NT2/D1 (cell line): ENCODE results near the gene BCL2A1.

Experiments
- DNase-seq: peaks from one replicate; pipeline ENCODE4 v3.0.0-alpha.2; 2011; ENCODE audit warnings: low read depth, low spot score
- H3K27me3 ChIP-seq: 2 replicates; pipeline ENCODE4 v1.6.0; 2011; ENCODE audit warnings: mild to moderate bottlenecking; ENCODE audit not compliant: insufficient read length, insufficient read depth
- H3K36me3 ChIP-seq: 2 replicates; pipeline ENCODE4 v1.6.1; 2011; ENCODE audit warnings: mild to moderate bottlenecking, low read length, mixed read lengths; ENCODE audit not compliant: insufficient read depth, insufficient read length
- H3K4me1 ChIP-seq: 2 replicates; pipeline ENCODE4 v1.5.1; 2011; ENCODE audit not compliant: insufficient read depth, insufficient read length
- H3K4me3 ChIP-seq: 2 replicates; pipeline ENCODE4 v1.5.1; 2011; ENCODE audit warnings: low read depth; ENCODE audit not compliant: insufficient read length
- H3K9ac ChIP-seq: 2 replicates; pipeline ENCODE4 v1.6.0; 2011; ENCODE audit warnings: low read depth; ENCODE audit not compliant: insufficient read length
- H3K9me3 ChIP-seq: 2 replicates; pipeline ENCODE4 v1.5.1; 2011; ENCODE audit warnings: mild to moderate bottlenecking, low read length; ENCODE audit not compliant: insufficient read depth
- SUZ12 ChIP-seq: IDR thresholded peaks from 2 replicates; pipeline ENCODE4 v1.6.1; 2011; ENCODE audit not compliant: insufficient read length, insufficient read depth; ENCODE audit errors: extremely low read depth
- YY1 ChIP-seq: IDR thresholded peaks from 2 replicates; pipeline ENCODE4 v1.6.1; 2011; ENCODE audit not compliant: insufficient read length, insufficient read depth
- ZNF274 ChIP-seq: IDR thresholded peaks from 2 replicates; pipeline ENCODE4 v1.6.1; 2011; ENCODE audit warnings: mild to moderate bottlenecking, low read depth, low read length

The BCL2A1 gene

GRCh38 chr15:79988448-79989117, 17.6 kb upstream of the BCL2A1 start:
- Histone ChIP-seq H3K4me3 (no peak overlapping the region), H3K4me1 (no peaks in the 10 kb centered on the region), H3K9me3 (no peaks in the 10 kb centered on the region), H3K36me3 (no peaks in the 10 kb centered on the region), H3K9ac (no peak overlapping the region), H3K27me3 (no peaks in the 10 kb centered on the region)
- no peak for DNase-seq
- TF ChIP-seq SUZ12 (no peak), YY1 (no peak), ZNF274 (no peak)

DNA sequence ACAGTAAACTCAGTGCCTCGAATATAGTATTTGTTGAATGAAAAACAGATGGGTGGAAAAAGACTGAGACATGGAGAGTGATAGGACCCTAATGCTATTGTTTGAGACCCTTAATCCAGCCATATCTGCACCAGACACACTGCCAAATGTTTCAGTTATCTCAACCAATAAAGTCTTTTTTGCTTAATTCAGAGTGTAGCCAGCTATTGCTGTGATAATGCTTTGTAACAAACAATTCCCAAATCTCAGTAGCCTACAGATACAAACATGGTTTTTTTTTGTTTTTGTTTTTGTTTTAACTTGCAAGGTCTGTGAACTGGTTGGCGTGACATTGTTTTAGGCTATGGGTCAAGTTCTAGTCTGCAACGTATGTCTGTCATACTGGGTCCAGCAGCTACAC, 17.0 kb upstream of the BCL2A1 start:
- Histone ChIP-seq H3K4me1 (no peaks in the 10 kb centered on the region), H3K9ac (no peak overlapping the region), H3K36me3 (no peaks in the 10 kb centered on the region), H3K9me3 (no peaks in the 10 kb centered on the region), H3K27me3 (no peaks in the 10 kb centered on the region), H3K4me3 (no peak overlapping the region)
- DNase-seq: no peak
- TF ChIP-seq SUZ12 (no peak), ZNF274 (no peak), YY1 (no peak)

- Histone ChIP-seq H3K4me3 (no peak overlapping the region), H3K36me3 (no peaks in the 10 kb centered on the region), H3K4me1 (no peaks in the 10 kb centered on the region), H3K9me3 (no peaks in the 10 kb centered on the region), H3K9ac (no peak overlapping the region), H3K27me3 (no peaks in the 10 kb centered on the region)
- no peak for DNase-seq
- TF ChIP-seq YY1 (no peak), ZNF274 (no peak), SUZ12 (no peak)
These were observed 16.6 kb upstream of the BCL2A1 start for GRCh38 chr15:79987569-79987955.

- DNase-seq: no peak
- Histone ChIP-seq H3K9ac (no peak overlapping the region), H3K4me1 (peaks cover 4% of the 10 kb centered on the region), H3K9me3 (no peaks in the 10 kb centered on the region), H3K4me3 (no peak overlapping the region), H3K36me3 (no peaks in the 10 kb centered on the region), H3K27me3 (no peaks in the 10 kb centered on the region)
- TF ChIP-seq SUZ12: no peak
- no peak for TF ChIP-seq ZNF274
- TF ChIP-seq YY1: no peak
These were observed 10.9 kb upstream of the BCL2A1 start for GRCh38 chr15:79981831-79982455.

- peaks cover 4% of the 10 kb centered on the region for H3K4me1 ChIP-seq
These were observed 7.9 kb upstream of the BCL2A1 start for GRCh38 chr15:79978655-79979514.

GRCh38 chr15:79978260-79978654, 7.3 kb upstream of the BCL2A1 start:
- H3K4me3 ChIP-seq: no peak overlapping the region
- H3K9ac ChIP-seq: no peak overlapping the region
- no peaks in the 10 kb centered on the region for H3K27me3 ChIP-seq
- DNase-seq: no peak
- H3K36me3 ChIP-seq: no peaks in the 10 kb centered on the region
- TF ChIP-seq YY1 (no peak), SUZ12 (no peak), ZNF274 (no peak)
- peaks cover 4% of the 10 kb centered on the region for H3K4me1 ChIP-seq
- no peaks in the 10 kb centered on the region for H3K9me3 ChIP-seq

More at GRCh38 chr15:79978655-79979514, 7.9 kb upstream of the BCL2A1 start:
- H3K36me3 ChIP-seq: no peaks in the 10 kb centered on the region
- no peak overlapping the region for H3K4me3 ChIP-seq
- no peak for DNase-seq
- no peaks in the 10 kb centered on the region for H3K27me3 ChIP-seq
- TF ChIP-seq ZNF274 (no peak), SUZ12 (no peak), YY1 (no peak)
- H3K9ac ChIP-seq: no peak overlapping the region
- H3K9me3 ChIP-seq: no peaks in the 10 kb centered on the region

DNA sequence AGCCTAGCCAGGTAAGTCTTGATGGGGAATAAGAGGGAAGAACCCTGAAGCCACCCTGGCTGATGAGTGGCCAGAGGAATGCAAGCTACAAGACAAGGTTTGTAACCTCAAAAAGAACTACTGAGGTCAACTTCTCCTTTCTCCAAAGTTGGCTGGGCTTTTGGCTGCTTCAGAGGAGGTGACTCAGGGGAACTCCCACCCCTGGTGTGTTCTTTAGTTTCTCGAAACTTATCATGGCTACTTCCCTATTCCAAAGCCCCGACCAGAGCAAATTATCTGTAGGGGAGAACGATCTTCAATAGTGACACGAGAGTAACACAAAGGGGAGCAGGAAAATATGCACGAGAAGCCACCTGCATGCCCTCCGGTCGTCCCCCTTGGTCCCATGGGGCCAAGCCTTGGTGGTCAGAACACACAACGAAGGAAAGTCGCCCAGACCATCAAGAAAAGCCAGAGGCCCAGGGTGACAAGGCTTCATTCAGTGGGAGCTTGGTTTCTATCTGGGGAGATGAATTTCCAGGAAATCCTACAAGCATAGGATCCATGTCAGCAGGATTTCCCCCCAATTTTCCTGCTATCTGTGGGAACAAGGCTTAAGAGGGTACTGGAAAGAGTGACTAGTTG, 6.5 kb upstream of the BCL2A1 start:
- peaks cover 4% of the 10 kb centered on the region for H3K4me1 ChIP-seq
- no peak overlapping the region for H3K9ac ChIP-seq

More for the DNA sequence above, 6.5 kb upstream of the BCL2A1 start:
- Histone ChIP-seq H3K9me3 (no peaks in the 10 kb centered on the region), H3K27me3 (no peaks in the 10 kb centered on the region), H3K36me3 (no peaks in the 10 kb centered on the region), H3K4me3 (no peak overlapping the region)
- no peak for DNase-seq
- TF ChIP-seq YY1: no peak
- no peak for TF ChIP-seq ZNF274
- no peak for TF ChIP-seq SUZ12
